Body of pancreas (tissue), 4 donors: ENCODE results near the gene MCF2L2. TPM values are rescaled to one million over a fixed set of nuclear protein-coding genes. Genes with fewer than 3 reads are reported as not detected.

ENCODE experiments used
- ATAC-seq: fragments of 150-250 bp; one replicate; pipeline ENCODE4 v1.9.1; 2016
- DNase-seq, 4 donors: peaks; one replicate each; pipeline ENCODE4 v3.0.0-alpha.2; 2019
- H3K27ac ChIP-seq, 4 donors: fragments of 200-600 bp; sonication (generic); 1 replicate in 3 of 4; 2 replicates in 1 of 4; pipeline versions ENCODE4 v1.5.1 to v1.6.1; 2016 to 2019; ENCODE audit warnings: mild to moderate bottlenecking in 1 of 4, mixed read lengths in 1 of 4, moderate library complexity in 1 of 4
- H3K27me3 ChIP-seq, 2 donors: fragments of 200-600 bp; sonication (generic); one replicate each; pipeline ENCODE4 v1.6.0; 2016; ENCODE audit warnings: mild to moderate bottlenecking in 1 of 2
- H3K36me3 ChIP-seq, 2 donors: fragments of 200-600 bp; sonication (generic); replicated peaks in 1 of 2; 2 replicates each; pipeline ENCODE4 v1.5.1; 2016; ENCODE audit warnings: low read depth in 2 of 2; ENCODE audit not compliant: insufficient read depth in 1 of 2
- H3K4me1 ChIP-seq: fragments of 200-600 bp; sonication (generic); one replicate; pipeline ENCODE4 v1.6.0; 2016
- H3K4me3 ChIP-seq, 2 donors: fragments of 200-600 bp; sonication (generic); 1 replicate in 1 of 2; 2 replicates in 1 of 2; pipeline ENCODE4 v1.5.1; 2016 to 2019
- H3K9me3 ChIP-seq, 3 donors: fragments of 200-600 bp; sonication (generic); 1 replicate in 2 of 3; 2 replicates in 1 of 3; pipeline ENCODE4 v1.5.1; 2016
- CTCF ChIP-seq, 7 experiments: fragments of 450-650 bp in 4 of 7; fragments of 200-600 bp in 3 of 7; sonication (generic) in 3 of 7; IDR thresholded peaks; one replicate each; pipeline ENCODE4 v1.5.1; 2016 to 2019; ENCODE audit warnings: antibody characterized with exemption in 7 of 7
- POLR2A ChIP-seq, 3 donors: fragments of 450-650 bp; IDR thresholded peaks; one replicate each; pipeline ENCODE4 v1.6.1; 2016; ENCODE audit warnings: antibody characterized with exemption in 3 of 3, mild to moderate bottlenecking in 2 of 3
- WGBS, 2 donors: methylation state at CpG; one replicate each; pipeline ENCODE4 v1.1.5; 2017; 5-methylcytosine and 5-hydroxymethylcytosine counted together
- intact Hi-C: fragments of 100-400 bp; cut with DNase I; formaldehyde crosslinking; loops from one replicate; pipeline ENCODE4 v1.15.1; 2023
- total RNA-seq, 2 donors: library from RNA; depleted of rRNA; stranded (reverse); fragments of >200 nt; gene quantifications; one replicate each; pipeline ENCODE4 v1.1.0, GENCODE V29; 2016

Gene MCF2L2
- total RNA-seq, 2 donors from 2014 or later: 0.26 TPM; not detected in 1

GRCh38 chr3:183303690-183304089 lies 124.7 kb downstream of the MCF2L2 start:
- no peaks in the 10 kb centered on the region for H3K9me3 ChIP-seq
- no peak for TF ChIP-seq POLR2A (IDR thresholded peaks at IDR 0.05)
- TF ChIP-seq CTCF (IDR thresholded peaks at IDR 0.05): no peak
- 61 to 80% methylated on average over 2 of the region's 2 CpGs for WGBS, 2 donors
- no peaks in the 10 kb centered on the region for H3K27me3 ChIP-seq
- DNase-seq (no peak), ATAC-seq (no peak)
- H3K27ac ChIP-seq: no peak overlapping the region
- intact Hi-C loops: no loop called here
- no peak overlapping the region for H3K4me3 ChIP-seq
- H3K36me3 ChIP-seq: no peaks in the 10 kb centered on the region
- peaks cover 31% of the 10 kb centered on the region for H3K4me1 ChIP-seq

- WGBS, 2 donors: 73 to 75% methylated on average over 8 of the region's 8 CpGs
- DNase-seq (no peak), ATAC-seq (no peak)
- no peak overlapping the region for H3K4me3 ChIP-seq
- intact Hi-C loops: no loop called here
- H3K27ac ChIP-seq: no peak overlapping the region
- no peaks in the 10 kb centered on the region for H3K36me3 ChIP-seq
- H3K27me3 ChIP-seq: no peaks in the 10 kb centered on the region
- H3K4me1 ChIP-seq: peaks cover 27% of the 10 kb centered on the region
- no peaks in the 10 kb centered on the region for H3K9me3 ChIP-seq
- TF ChIP-seq CTCF (IDR thresholded peaks at IDR 0.05) (no peak), POLR2A (IDR thresholded peaks at IDR 0.05) (no peak)
These were observed 126.4 kb downstream of the MCF2L2 start for GRCh38 chr3:183301937-183302580.

- no peaks in the 10 kb centered on the region for H3K36me3 ChIP-seq
- WGBS, 2 donors: 55 to 71% methylated on average over 6 of the region's 6 CpGs
- H3K27ac ChIP-seq: no peak overlapping the region
- DNase-seq (no peak), ATAC-seq (no peak)
- H3K9me3 ChIP-seq: no peaks in the 10 kb centered on the region
- H3K27me3 ChIP-seq: no peaks in the 10 kb centered on the region
- TF ChIP-seq CTCF (IDR thresholded peaks at IDR 0.05) (no peak), POLR2A (IDR thresholded peaks at IDR 0.05) (no peak)
- H3K4me3 ChIP-seq: no peak overlapping the region
- H3K4me1 ChIP-seq: peaks cover 18% of the 10 kb centered on the region
- intact Hi-C loops: no loop called here
These were observed 127.3 kb downstream of the MCF2L2 start for GRCh38 chr3:183300996-183301562.

GRCh38 chr3:183299976-183300375 lies 128.4 kb downstream of the MCF2L2 start:
- ATAC-seq: no peak
- 94 to 100% methylated on average over 3 to 4 of the region's 4 CpGs for WGBS, 2 donors
- Histone ChIP-seq H3K4me1 (peaks cover 16% of the 10 kb centered on the region), H3K27me3 (no peaks in the 10 kb centered on the region), H3K9me3 (no peaks in the 10 kb centered on the region), H3K27ac (no peak overlapping the region), H3K36me3 (no peaks in the 10 kb centered on the region), H3K4me3 (no peak overlapping the region)
- intact Hi-C loops: no loop called here
- DNase-seq: no peak
- TF ChIP-seq CTCF (IDR thresholded peaks at IDR 0.05) (no peak), POLR2A (IDR thresholded peaks at IDR 0.05) (no peak)

GRCh38 chr3:183298701-183299153 lies 129.7 kb downstream of the MCF2L2 start:
- WGBS, 2 donors: 35 to 39% methylated on average over 5 of the region's 5 CpGs

More at GRCh38 chr3:183298701-183299153, 129.7 kb downstream of the MCF2L2 start:
- Histone ChIP-seq H3K4me1 (peaks cover 11% of the 10 kb centered on the region), H3K27ac (no peak overlapping the region), H3K27me3 (no peaks in the 10 kb centered on the region), H3K4me3 (no peak overlapping the region), H3K9me3 (no peaks in the 10 kb centered on the region), H3K36me3 (no peaks in the 10 kb centered on the region)
- ATAC-seq (peak; percentile 71), DNase-seq (peak; percentile 35 to 75 (median 66))
- TF ChIP-seq POLR2A (IDR thresholded peaks at IDR 0.05) (no peak), CTCF (IDR thresholded peaks at IDR 0.05) (no peak)
- intact Hi-C loops: no loop called here
